ENCODE measurements around the gene COA1.
"Not testable (repeated sequence)": the region's sequence is repeated elsewhere in the genome, so short reads cannot be mapped to it uniquely, and the experiment has no call there.

Gene COA1

GRCh38 chr7:43694399-43694748 lies 34.9 kb downstream of the COA1 start:
- Histone ChIP-seq H3K27me3 (ENCODE audit: control insufficient read depth, insufficient read depth, low read length) (no peaks in the 10 kb centered on the region), H3K4me1 (ENCODE audit: control insufficient read depth, insufficient read depth, low read length) (no peaks in the 10 kb centered on the region), H3K4me3 (ENCODE audit: low read depth, low read length) (no peak overlapping the region), H3K36me3 (ENCODE audit: control insufficient read depth, insufficient read depth, low read length) (no peaks in the 10 kb centered on the region), H3K9ac (ENCODE audit: low read depth, low read length) (no peak overlapping the region), H3K9me3 (ENCODE audit: control insufficient read depth, insufficient read depth, low read length) (no peaks in the 10 kb centered on the region)

- Histone ChIP-seq H3K27me3 (ENCODE audit: control insufficient read depth, insufficient read depth, low read length) (no peaks in the 10 kb centered on the region), H3K9me3 (ENCODE audit: control insufficient read depth, insufficient read depth, low read length) (no peaks in the 10 kb centered on the region), H3K4me1 (ENCODE audit: control insufficient read depth, insufficient read depth, low read length) (no peaks in the 10 kb centered on the region), H3K36me3 (ENCODE audit: control insufficient read depth, insufficient read depth, low read length) (no peaks in the 10 kb centered on the region), H3K4me3 (ENCODE audit: low read depth, low read length) (no peak overlapping the region), H3K9ac (ENCODE audit: low read depth, low read length) (no peak overlapping the region)
Observed at GRCh38 chr7:43693687-43694398, 35.5 kb downstream of the COA1 start.

- no peaks in the 10 kb centered on the region for H3K27me3 ChIP-seq (ENCODE audit: control insufficient read depth, insufficient read depth, low read length)
- H3K9me3 ChIP-seq (ENCODE audit: control insufficient read depth, insufficient read depth, low read length) = no peaks in the 10 kb centered on the region
- H3K4me3 ChIP-seq (ENCODE audit: low read depth, low read length) = no peak overlapping the region
- no peaks in the 10 kb centered on the region for H3K36me3 ChIP-seq (ENCODE audit: control insufficient read depth, insufficient read depth, low read length)
- no peaks in the 10 kb centered on the region for H3K4me1 ChIP-seq (ENCODE audit: control insufficient read depth, insufficient read depth, low read length)
- H3K9ac ChIP-seq (ENCODE audit: low read depth, low read length) = no peak overlapping the region
Observed at GRCh38 chr7:43692582-43693373, 36.5 kb downstream of the COA1 start.

GRCh38 chr7:43691611-43692010 lies 37.7 kb downstream of the COA1 start:
- Histone ChIP-seq H3K4me3 (ENCODE audit: low read depth, low read length) (no peak overlapping the region), H3K4me1 (ENCODE audit: control insufficient read depth, insufficient read depth, low read length) (no peaks in the 10 kb centered on the region), H3K9ac (ENCODE audit: low read depth, low read length) (no peak overlapping the region), H3K36me3 (ENCODE audit: control insufficient read depth, insufficient read depth, low read length) (no peaks in the 10 kb centered on the region), H3K9me3 (ENCODE audit: control insufficient read depth, insufficient read depth, low read length) (no peaks in the 10 kb centered on the region), H3K27me3 (ENCODE audit: control insufficient read depth, insufficient read depth, low read length) (no peaks in the 10 kb centered on the region)

- Histone ChIP-seq H3K36me3 (ENCODE audit: control insufficient read depth, insufficient read depth, low read length) (no peaks in the 10 kb centered on the region), H3K27me3 (ENCODE audit: control insufficient read depth, insufficient read depth, low read length) (no peaks in the 10 kb centered on the region), H3K9ac (ENCODE audit: low read depth, low read length) (no peak overlapping the region), H3K4me1 (ENCODE audit: control insufficient read depth, insufficient read depth, low read length) (no peaks in the 10 kb centered on the region), H3K9me3 (ENCODE audit: control insufficient read depth, insufficient read depth, low read length) (no peaks in the 10 kb centered on the region), H3K4me3 (ENCODE audit: low read depth, low read length) (no peak overlapping the region)
Observed at GRCh38 chr7:43689115-43689514, 40.2 kb downstream of the COA1 start.

- H3K4me1 ChIP-seq (ENCODE audit: control insufficient read depth, insufficient read depth, low read length); H3K9me3 ChIP-seq (ENCODE audit: control insufficient read depth, insufficient read depth, low read length); H3K9ac ChIP-seq (ENCODE audit: low read depth, low read length); H3K4me3 ChIP-seq (ENCODE audit: low read depth, low read length); H3K36me3 ChIP-seq (ENCODE audit: control insufficient read depth, insufficient read depth, low read length); H3K27me3 ChIP-seq (ENCODE audit: control insufficient read depth, insufficient read depth, low read length): not testable (repeated sequence)
Observed at GRCh38 chr7:43687866-43688265, 41.5 kb downstream of the COA1 start.

GRCh38 chr7:43686991-43687390 lies 42.3 kb downstream of the COA1 start:
- no peaks in the 10 kb centered on the region for H3K4me1 ChIP-seq (ENCODE audit: control insufficient read depth, insufficient read depth, low read length)
- no peak overlapping the region for H3K9ac ChIP-seq (ENCODE audit: low read depth, low read length)
- H3K36me3 ChIP-seq (ENCODE audit: control insufficient read depth, insufficient read depth, low read length) = no peaks in the 10 kb centered on the region
- no peaks in the 10 kb centered on the region for H3K27me3 ChIP-seq (ENCODE audit: control insufficient read depth, insufficient read depth, low read length)
- peaks cover 5% of the 10 kb centered on the region for H3K9me3 ChIP-seq (ENCODE audit: control insufficient read depth, insufficient read depth, low read length)
- H3K4me3 ChIP-seq (ENCODE audit: low read depth, low read length) = no peak overlapping the region

- Histone ChIP-seq H3K9me3 (ENCODE audit: control insufficient read depth, insufficient read depth, low read length) (peaks cover 5% of the 10 kb centered on the region), H3K9ac (ENCODE audit: low read depth, low read length) (no peak overlapping the region), H3K4me3 (ENCODE audit: low read depth, low read length) (no peak overlapping the region), H3K27me3 (ENCODE audit: control insufficient read depth, insufficient read depth, low read length) (no peaks in the 10 kb centered on the region), H3K4me1 (ENCODE audit: control insufficient read depth, insufficient read depth, low read length) (no peaks in the 10 kb centered on the region), H3K36me3 (ENCODE audit: control insufficient read depth, insufficient read depth, low read length) (no peaks in the 10 kb centered on the region)
Observed at GRCh38 chr7:43680736-43681135, 48.6 kb downstream of the COA1 start.

GRCh38 chr7:43679210-43680068 lies 49.9 kb downstream of the COA1 start:
- peaks cover 5% of the 10 kb centered on the region for H3K9me3 ChIP-seq (ENCODE audit: control insufficient read depth, insufficient read depth, low read length)
- H3K4me1 ChIP-seq (ENCODE audit: control insufficient read depth, insufficient read depth, low read length) = no peaks in the 10 kb centered on the region

GRCh38 chr7:43678315-43678714 lies 51.0 kb downstream of the COA1 start:
- Histone ChIP-seq H3K9me3 (ENCODE audit: control insufficient read depth, insufficient read depth, low read length) (no peaks in the 10 kb centered on the region), H3K4me3 (ENCODE audit: low read depth, low read length) (no peak overlapping the region), H3K9ac (ENCODE audit: low read depth, low read length) (no peak overlapping the region), H3K36me3 (ENCODE audit: control insufficient read depth, insufficient read depth, low read length) (no peaks in the 10 kb centered on the region), H3K4me1 (ENCODE audit: control insufficient read depth, insufficient read depth, low read length) (no peaks in the 10 kb centered on the region), H3K27me3 (ENCODE audit: control insufficient read depth, insufficient read depth, low read length) (no peaks in the 10 kb centered on the region)

More at GRCh38 chr7:43679210-43680068, 49.9 kb downstream of the COA1 start:
- H3K27me3 ChIP-seq (ENCODE audit: control insufficient read depth, insufficient read depth, low read length) = no peaks in the 10 kb centered on the region
- H3K36me3 ChIP-seq (ENCODE audit: control insufficient read depth, insufficient read depth, low read length) = no peaks in the 10 kb centered on the region
- H3K9ac ChIP-seq (ENCODE audit: low read depth, low read length) = no peak overlapping the region
- H3K4me3 ChIP-seq (ENCODE audit: low read depth, low read length) = no peak overlapping the region

- Histone ChIP-seq H3K9ac (ENCODE audit: low read depth, low read length) (no peak overlapping the region), H3K4me1 (ENCODE audit: control insufficient read depth, insufficient read depth, low read length) (no peaks in the 10 kb centered on the region), H3K36me3 (ENCODE audit: control insufficient read depth, insufficient read depth, low read length) (no peaks in the 10 kb centered on the region), H3K27me3 (ENCODE audit: control insufficient read depth, insufficient read depth, low read length) (no peaks in the 10 kb centered on the region), H3K9me3 (ENCODE audit: control insufficient read depth, insufficient read depth, low read length) (no peaks in the 10 kb centered on the region), H3K4me3 (ENCODE audit: low read depth, low read length) (no peak overlapping the region)
Observed at GRCh38 chr7:43677864-43678263, 51.5 kb downstream of the COA1 start.

Data from iPS-15b (cell line).